Liver (tissue), 3 donors: ENCODE results near the gene EFCAB11.

ENCODE experiments used
- CTCF ChIP-seq: fragments of 150-350 bp; IDR thresholded peaks from 2 replicates; pipeline ENCODE4 v1.5.1; 2017; ENCODE audit warnings: improper control_type of control experiment, low read depth, low read length; ENCODE audit not compliant: missing input control
- FOXA1 ChIP-seq: IDR thresholded peaks from 2 replicates; pipeline ENCODE4 v1.6.1; 2016; ENCODE audit warnings: antibody characterized with exemption
- JUND ChIP-seq, 2 donors: IDR thresholded peaks; 2 replicates each; pipeline ENCODE4 v1.6.1; 2016; ENCODE audit warnings: antibody characterized with exemption in 2 of 2
- RAD21 ChIP-seq, 2 donors: IDR thresholded peaks; 2 replicates each; pipeline ENCODE4 v1.6.1; 2016; ENCODE audit warnings: antibody characterized with exemption in 2 of 2, mild to moderate bottlenecking in 2 of 2
- REST ChIP-seq: IDR thresholded peaks from 2 replicates; pipeline ENCODE4 v1.6.1; 2016; ENCODE audit warnings: antibody characterized with exemption, mild to moderate bottlenecking
- YY1 ChIP-seq: IDR thresholded peaks from 2 replicates; pipeline ENCODE4 v1.6.1; 2016; ENCODE audit warnings: antibody characterized with exemption, mild to moderate bottlenecking
- donor health status: healthy.
- donor health status: healthy.

- TF ChIP-seq CTCF (no peak), RAD21 (IDR thresholded peaks at IDR 0.05) (no peak), YY1 (no peak), REST (no peak), JUND (IDR thresholded peaks at IDR 0.05) (no peak), FOXA1 (no peak)
These were observed 156.2 kb downstream of the EFCAB11 start for GRCh38 chr14:89798212-89798773.
